Measurements from ENCODE around the gene SORCS2.

DNA sequence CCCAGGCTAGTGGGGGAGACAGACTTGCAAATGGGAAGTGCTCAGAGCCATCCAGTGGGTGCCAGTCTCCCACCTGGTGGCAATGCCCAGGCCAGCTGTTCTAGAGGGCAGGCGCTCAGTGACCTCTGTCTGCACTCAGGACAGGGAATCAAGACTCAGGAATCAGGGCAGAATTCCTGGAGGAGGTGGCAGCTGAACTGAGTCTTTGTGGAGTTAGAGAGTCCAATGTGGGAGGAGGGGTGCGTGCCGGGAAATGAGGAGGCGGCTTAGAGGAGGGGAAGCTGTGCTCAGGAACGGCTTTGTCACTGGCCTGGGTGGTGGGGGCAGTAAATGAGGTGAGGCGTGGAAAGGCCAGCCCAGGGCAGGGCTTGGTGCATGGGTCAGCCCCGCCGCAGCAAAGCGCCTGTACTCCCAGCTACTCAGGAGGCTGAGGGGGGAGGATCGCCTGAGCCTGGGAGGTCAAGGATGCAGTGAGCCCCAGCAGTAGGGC is 31.3 kb upstream of the SORCS2 start:
- no peak for TF ChIP-seq POLR2A (IDR thresholded peaks at IDR 0.05)
- TF ChIP-seq, protein P1, sequence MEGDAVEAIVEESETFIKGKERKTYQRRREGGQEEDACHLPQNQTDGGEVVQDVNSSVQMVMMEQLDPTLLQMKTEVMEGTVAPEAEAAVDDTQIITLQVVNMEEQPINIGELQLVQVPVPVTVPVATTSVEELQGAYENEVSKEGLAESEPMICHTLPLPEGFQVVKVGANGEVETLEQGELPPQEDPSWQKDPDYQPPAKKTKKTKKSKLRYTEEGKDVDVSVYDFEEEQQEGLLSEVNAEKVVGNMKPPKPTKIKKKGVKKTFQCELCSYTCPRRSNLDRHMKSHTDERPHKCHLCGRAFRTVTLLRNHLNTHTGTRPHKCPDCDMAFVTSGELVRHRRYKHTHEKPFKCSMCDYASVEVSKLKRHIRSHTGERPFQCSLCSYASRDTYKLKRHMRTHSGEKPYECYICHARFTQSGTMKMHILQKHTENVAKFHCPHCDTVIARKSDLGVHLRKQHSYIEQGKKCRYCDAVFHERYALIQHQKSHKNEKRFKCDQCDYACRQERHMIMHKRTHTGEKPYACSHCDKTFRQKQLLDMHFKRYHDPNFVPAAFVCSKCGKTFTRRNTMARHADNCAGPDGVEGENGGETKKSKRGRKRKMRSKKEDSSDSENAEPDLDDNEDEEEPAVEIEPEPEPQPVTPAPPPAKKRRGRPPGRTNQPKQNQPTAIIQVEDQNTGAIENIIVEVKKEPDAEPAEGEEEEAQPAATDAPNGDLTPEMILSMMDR (IDR thresholded peaks at IDR 0.05): no peak
